Measurements from ENCODE around the gene ZFP30.
A peak's percentile ranks its signal among the peaks of the same experiment; 100 is the strongest.

The ZFP30 gene

GRCh38 chr19:37654118-37654517 lies 1.1 kb downstream of the ZFP30 start:
- H3K36me3 ChIP-seq (ENCODE audit: control insufficient read depth, low read depth, low read length), result no peaks in the 10 kb centered on the region
- no peaks in the 10 kb centered on the region for H3K9me3 ChIP-seq (ENCODE audit: control insufficient read depth, low read depth, low read length)
- H3K9ac ChIP-seq (ENCODE audit: low read length), result peak overlapping the region; percentile 62
- H3K27me3 ChIP-seq (ENCODE audit: control insufficient read depth, insufficient read depth, low read length), result peaks cover 11% of the 10 kb centered on the region
- H3K4me1 ChIP-seq (ENCODE audit: control insufficient read depth, low read depth, low read length), result peaks cover 7% of the 10 kb centered on the region
- H3K4me3 ChIP-seq (ENCODE audit: low read length), result peak overlapping the region; percentile 79
- no peak overlapping the region for H3K27ac ChIP-seq (ENCODE audit: low read length)

GRCh38 chr19:37635076-37636056 lies 19.9 kb downstream of the ZFP30 start:
- Histone ChIP-seq H3K36me3 (ENCODE audit: control insufficient read depth, low read depth, low read length) (peaks cover 16% of the 10 kb centered on the region), H3K9ac (ENCODE audit: low read length) (no peak overlapping the region), H3K4me3 (ENCODE audit: low read length) (no peak overlapping the region), H3K27ac (ENCODE audit: low read length) (no peak overlapping the region), H3K9me3 (ENCODE audit: control insufficient read depth, low read depth, low read length) (peaks cover 70% of the 10 kb centered on the region), H3K4me1 (ENCODE audit: control insufficient read depth, low read depth, low read length) (no peaks in the 10 kb centered on the region), H3K27me3 (ENCODE audit: control insufficient read depth, insufficient read depth, low read length) (no peaks in the 10 kb centered on the region)

DNA sequence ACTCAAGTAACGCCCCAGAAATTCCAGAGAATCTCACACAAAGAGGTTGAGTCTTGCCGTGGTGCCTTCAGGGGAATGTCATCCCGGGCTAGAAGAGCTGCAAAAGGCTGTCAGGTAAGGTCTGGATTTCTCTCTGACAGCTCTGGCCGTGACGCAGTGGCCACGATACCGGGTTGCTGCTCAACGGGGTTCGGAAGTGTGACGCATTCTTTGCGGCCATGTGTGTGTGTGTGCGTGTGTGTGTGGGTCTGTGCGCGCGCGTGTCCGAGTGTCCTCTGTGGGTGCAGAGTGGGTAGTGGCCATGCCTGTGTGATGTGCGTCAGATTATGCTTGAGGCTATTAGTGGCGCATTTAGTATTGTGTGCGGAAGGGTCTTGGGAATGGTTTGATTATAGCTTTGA lies 60.3 kb downstream of the ZFP30 start:
- H3K4me3 ChIP-seq (ENCODE audit: low read length), result peak overlapping the region; percentile 70
- peaks cover 10% of the 10 kb centered on the region for H3K9me3 ChIP-seq (ENCODE audit: control insufficient read depth, low read depth, low read length)
- no peak overlapping the region for H3K27ac ChIP-seq (ENCODE audit: low read length)
- no peaks in the 10 kb centered on the region for H3K4me1 ChIP-seq (ENCODE audit: control insufficient read depth, low read depth, low read length)
- H3K36me3 ChIP-seq (ENCODE audit: control insufficient read depth, low read depth, low read length), result no peaks in the 10 kb centered on the region
- H3K9ac ChIP-seq (ENCODE audit: low read length), result no peak overlapping the region
- peaks cover 14% of the 10 kb centered on the region for H3K27me3 ChIP-seq (ENCODE audit: control insufficient read depth, insufficient read depth, low read length)

GRCh38 chr19:37594304-37594981 lies 60.8 kb downstream of the ZFP30 start, which contains the start of the genes ZNF540 and ZNF571:
Gene ZNF540 (plus strand): TSS chr19:37594876. CDS start chr19:37598448, 3,572 bp downstream.
Gene ZNF571 (minus strand): TSS chr19:37594792. CDS start chr19:37586676, 8,116 bp downstream.
- peak within 1 kb of the TSS; percentile 65 for H3K9ac ChIP-seq (ENCODE audit: low read length)
- H3K27me3 ChIP-seq (ENCODE audit: control insufficient read depth, insufficient read depth, low read length), result peaks cover 14% of the 10 kb centered on the region
- no peaks in the 10 kb centered on the region for H3K4me1 ChIP-seq (ENCODE audit: control insufficient read depth, low read depth, low read length)
- peak within 1 kb of the TSS; percentile 29 for H3K27ac ChIP-seq (ENCODE audit: low read length)
- H3K36me3 ChIP-seq (ENCODE audit: control insufficient read depth, low read depth, low read length), result no peaks in the 10 kb centered on the region
- H3K4me3 ChIP-seq (ENCODE audit: low read length), result peak within 1 kb of the TSS; percentile 70
- H3K9me3 ChIP-seq (ENCODE audit: control insufficient read depth, low read depth, low read length), result peaks cover 12% of the 10 kb centered on the region

GRCh38 chr19:37593996-37594303 lies 61.3 kb downstream of the ZFP30 start:
- H3K27ac ChIP-seq (ENCODE audit: low read length), result no peak overlapping the region
- peak overlapping the region; percentile 70 for H3K4me3 ChIP-seq (ENCODE audit: low read length)

DNA sequence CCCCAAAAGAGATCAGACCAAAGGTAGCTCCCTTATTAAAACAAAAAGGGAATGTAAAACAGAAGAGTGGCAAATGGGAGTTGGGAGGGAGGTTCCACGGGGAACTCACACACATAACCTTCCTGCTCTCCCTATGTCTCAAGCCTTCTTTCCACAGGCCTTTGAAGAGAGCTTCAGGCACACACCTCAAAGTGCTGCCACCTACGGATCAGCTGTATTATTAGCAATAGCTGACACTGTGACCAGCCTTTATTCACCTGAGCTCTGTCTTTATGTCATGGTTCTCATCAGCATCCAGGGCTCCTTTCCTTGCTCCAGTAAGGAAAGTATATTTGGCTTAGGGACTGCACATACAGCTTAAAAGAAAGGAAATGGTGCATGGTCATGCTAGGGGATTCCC lies 71.9 kb downstream of the ZFP30 start:
- Histone ChIP-seq H3K36me3 (ENCODE audit: control insufficient read depth, low read depth, low read length) (peaks cover 12% of the 10 kb centered on the region), H3K4me1 (ENCODE audit: control insufficient read depth, low read depth, low read length) (no peaks in the 10 kb centered on the region), H3K4me3 (ENCODE audit: low read length) (no peak overlapping the region), H3K9ac (ENCODE audit: low read length) (no peak overlapping the region), H3K27ac (ENCODE audit: low read length) (no peak overlapping the region), H3K9me3 (ENCODE audit: control insufficient read depth, low read depth, low read length) (peaks cover 43% of the 10 kb centered on the region), H3K27me3 (ENCODE audit: control insufficient read depth, insufficient read depth, low read length) (no peaks in the 10 kb centered on the region)

More at GRCh38 chr19:37593996-37594303, 61.3 kb downstream of the ZFP30 start:
- H3K36me3 ChIP-seq (ENCODE audit: control insufficient read depth, low read depth, low read length), result no peaks in the 10 kb centered on the region
- H3K9ac ChIP-seq (ENCODE audit: low read length), result peak overlapping the region; percentile 65
- peaks cover 14% of the 10 kb centered on the region for H3K27me3 ChIP-seq (ENCODE audit: control insufficient read depth, insufficient read depth, low read length)
- peaks cover 17% of the 10 kb centered on the region for H3K9me3 ChIP-seq (ENCODE audit: control insufficient read depth, low read depth, low read length)
- no peaks in the 10 kb centered on the region for H3K4me1 ChIP-seq (ENCODE audit: control insufficient read depth, low read depth, low read length)

GRCh38 chr19:37572203-37572602 lies 83.1 kb downstream of the ZFP30 start:
- Histone ChIP-seq H3K27me3 (ENCODE audit: control insufficient read depth, insufficient read depth, low read length) (no peaks in the 10 kb centered on the region), H3K36me3 (ENCODE audit: control insufficient read depth, low read depth, low read length) (no peaks in the 10 kb centered on the region), H3K27ac (ENCODE audit: low read length) (no peak overlapping the region), H3K9me3 (ENCODE audit: control insufficient read depth, low read depth, low read length) (peaks cover 49% of the 10 kb centered on the region), H3K9ac (ENCODE audit: low read length) (no peak overlapping the region), H3K4me3 (ENCODE audit: low read length) (no peak overlapping the region), H3K4me1 (ENCODE audit: control insufficient read depth, low read depth, low read length) (no peaks in the 10 kb centered on the region)

DNA sequence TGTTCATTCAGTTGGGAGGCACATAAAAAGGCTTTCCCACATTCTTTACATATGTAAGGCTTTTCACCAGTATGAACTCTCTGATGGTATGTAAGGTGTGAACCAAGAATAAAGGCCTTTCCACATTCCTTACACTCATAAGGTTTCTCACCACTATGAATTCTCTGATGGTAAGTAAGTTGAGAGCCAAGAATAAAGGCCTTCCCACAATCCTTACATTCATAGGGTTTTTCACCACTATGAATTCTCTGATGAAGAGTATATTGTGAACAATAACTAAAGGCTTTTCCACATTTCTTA lies 89.9 kb downstream of the ZFP30 start:
- no peak overlapping the region for H3K9ac ChIP-seq (ENCODE audit: low read length)
- peaks cover 83% of the 10 kb centered on the region for H3K9me3 ChIP-seq (ENCODE audit: control insufficient read depth, low read depth, low read length)
- H3K27me3 ChIP-seq (ENCODE audit: control insufficient read depth, insufficient read depth, low read length), result no peaks in the 10 kb centered on the region
- no peak overlapping the region for H3K27ac ChIP-seq (ENCODE audit: low read length)
- no peak overlapping the region for H3K4me3 ChIP-seq (ENCODE audit: low read length)
- no peaks in the 10 kb centered on the region for H3K4me1 ChIP-seq (ENCODE audit: control insufficient read depth, low read depth, low read length)
- H3K36me3 ChIP-seq (ENCODE audit: control insufficient read depth, low read depth, low read length), result peaks cover 5% of the 10 kb centered on the region

DNA sequence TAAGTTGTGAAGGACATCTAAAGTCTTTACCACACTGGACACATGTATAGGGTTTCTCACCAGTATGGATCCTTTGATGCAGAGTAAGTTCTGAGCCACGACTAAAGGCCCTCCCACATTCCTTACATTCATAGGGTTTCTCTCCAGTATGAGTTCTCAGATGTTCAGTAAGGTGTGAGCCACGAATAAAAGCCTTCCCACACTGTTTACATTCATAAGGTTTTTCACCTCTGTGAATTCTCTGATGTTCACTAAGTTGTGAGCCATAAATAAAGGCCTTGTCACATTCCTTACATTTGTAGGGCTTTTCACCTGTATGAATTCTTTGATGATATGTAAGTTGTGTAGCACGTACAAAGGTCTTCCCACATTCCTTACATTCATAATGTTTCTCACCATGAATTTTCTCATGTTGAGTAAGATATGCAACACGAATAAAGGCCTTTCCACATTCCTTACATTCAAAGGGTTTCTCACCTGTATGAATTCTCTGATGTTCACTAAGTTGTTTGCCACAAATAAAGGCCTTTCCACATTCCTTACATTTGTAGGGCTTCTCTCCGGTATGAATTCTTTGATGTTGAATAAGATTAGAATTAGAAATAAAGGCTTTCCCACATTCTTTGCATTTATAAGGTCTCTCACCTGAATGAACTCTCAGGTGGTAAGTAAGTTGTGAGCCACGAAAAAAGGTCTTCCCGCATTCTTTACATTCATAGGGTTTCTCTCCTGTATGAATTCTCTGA lies 90.5 kb downstream of the ZFP30 start:
- no peaks in the 10 kb centered on the region for H3K4me1 ChIP-seq (ENCODE audit: control insufficient read depth, low read depth, low read length)
- H3K27me3 ChIP-seq (ENCODE audit: control insufficient read depth, insufficient read depth, low read length), result no peaks in the 10 kb centered on the region
- peaks cover 5% of the 10 kb centered on the region for H3K36me3 ChIP-seq (ENCODE audit: control insufficient read depth, low read depth, low read length)
- H3K9me3 ChIP-seq (ENCODE audit: control insufficient read depth, low read depth, low read length), result peaks cover 81% of the 10 kb centered on the region
- no peak overlapping the region for H3K4me3 ChIP-seq (ENCODE audit: low read length)
- H3K9ac ChIP-seq (ENCODE audit: low read length), result no peak overlapping the region
- no peak overlapping the region for H3K27ac ChIP-seq (ENCODE audit: low read length)
